ENCODE results near the gene TSPAN11.

DNA sequence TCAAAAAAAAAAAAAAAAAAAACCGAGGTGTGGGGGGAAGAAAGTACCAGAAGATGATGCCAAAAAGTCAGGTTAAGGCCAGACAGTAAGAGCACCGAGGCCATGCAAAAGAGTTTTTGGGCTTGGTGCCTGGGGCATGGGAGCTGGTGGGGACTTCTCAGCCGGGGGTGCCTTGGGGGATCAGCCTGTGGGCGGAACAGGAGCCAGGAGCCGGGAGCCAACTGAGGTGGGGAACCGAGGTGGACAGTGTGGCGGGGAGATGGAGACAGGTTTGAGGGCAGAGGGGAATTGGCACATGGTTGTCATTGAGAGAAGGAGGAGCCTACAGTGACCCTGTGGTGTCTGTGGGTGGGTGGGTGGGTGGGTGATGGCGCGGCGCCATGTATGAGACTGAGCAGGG, 33.2 kb downstream of the TSPAN11 start:
- TF ChIP-seq, protein P1, sequence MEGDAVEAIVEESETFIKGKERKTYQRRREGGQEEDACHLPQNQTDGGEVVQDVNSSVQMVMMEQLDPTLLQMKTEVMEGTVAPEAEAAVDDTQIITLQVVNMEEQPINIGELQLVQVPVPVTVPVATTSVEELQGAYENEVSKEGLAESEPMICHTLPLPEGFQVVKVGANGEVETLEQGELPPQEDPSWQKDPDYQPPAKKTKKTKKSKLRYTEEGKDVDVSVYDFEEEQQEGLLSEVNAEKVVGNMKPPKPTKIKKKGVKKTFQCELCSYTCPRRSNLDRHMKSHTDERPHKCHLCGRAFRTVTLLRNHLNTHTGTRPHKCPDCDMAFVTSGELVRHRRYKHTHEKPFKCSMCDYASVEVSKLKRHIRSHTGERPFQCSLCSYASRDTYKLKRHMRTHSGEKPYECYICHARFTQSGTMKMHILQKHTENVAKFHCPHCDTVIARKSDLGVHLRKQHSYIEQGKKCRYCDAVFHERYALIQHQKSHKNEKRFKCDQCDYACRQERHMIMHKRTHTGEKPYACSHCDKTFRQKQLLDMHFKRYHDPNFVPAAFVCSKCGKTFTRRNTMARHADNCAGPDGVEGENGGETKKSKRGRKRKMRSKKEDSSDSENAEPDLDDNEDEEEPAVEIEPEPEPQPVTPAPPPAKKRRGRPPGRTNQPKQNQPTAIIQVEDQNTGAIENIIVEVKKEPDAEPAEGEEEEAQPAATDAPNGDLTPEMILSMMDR (IDR thresholded peaks at IDR 0.05), result no peak
- TF ChIP-seq POLR2AphosphoS5 (IDR thresholded peaks at IDR 0.05), result no peak

All from suprapubic skin (tissue), 3 donors.